ENCODE results near the gene PGK1.

PGK1 gene

GRCh38 chrX:78168065-78168464, 64.0 kb downstream of the PGK1 start:
- no peak overlapping the region for H3K4me3 ChIP-seq (replicated peaks; ENCODE audit: insufficient read depth, low read length)
- H3K27me3 ChIP-seq (ENCODE audit: insufficient read depth, poor library complexity, severe bottlenecking): no peaks in the 10 kb centered on the region
- no peak for DNase-seq (ENCODE audit: low read depth in 1 of 2, low spot score in 1 of 2)
- no peak overlapping the region for H3K27ac ChIP-seq (replicated peaks)
- TF ChIP-seq POLR2AphosphoS5 (IDR thresholded peaks at IDR 0.05; ENCODE audit: low read depth): no peak
